CD4-positive, alpha-beta T cell treated with Interleukin-6 for 4 hours (primary cell): ENCODE data around the gene NMNAT2.

Experiments
- DNase-seq: peaks from one replicate; pipeline ENCODE4 v3.0.0-alpha.2; 2020; ENCODE audit warnings: mixed read lengths

Gene NMNAT2

GRCh38 chr1:183310753-183311479 is 107.3 kb downstream of the NMNAT2 start:
- DNase-seq, result no peak

- DNase-seq, result no peak
Measured at GRCh38 chr1:183308719-183309118, 109.5 kb downstream of the NMNAT2 start.

- DNase-seq, result no peak
Measured at GRCh38 chr1:183306317-183307042, 111.7 kb downstream of the NMNAT2 start.

- DNase-seq, result no peak
Measured at GRCh38 chr1:183304440-183305107, 113.6 kb downstream of the NMNAT2 start.

GRCh38 chr1:183303901-183304300 is 114.3 kb downstream of the NMNAT2 start:
- no peak for DNase-seq

GRCh38 chr1:183303323-183303645 is 114.9 kb downstream of the NMNAT2 start:
- DNase-seq, result no peak

GRCh38 chr1:183302452-183303322 is 115.5 kb downstream of the NMNAT2 start:
- DNase-seq, result no peak

GRCh38 chr1:183301239-183301638 is 116.9 kb downstream of the NMNAT2 start:
- no peak for DNase-seq

- DNase-seq, result no peak
Measured at GRCh38 chr1:183300828-183301227, 117.4 kb downstream of the NMNAT2 start.

GRCh38 chr1:183300395-183300794 is 117.8 kb downstream of the NMNAT2 start:
- DNase-seq, result no peak

GRCh38 chr1:183296782-183297181 is 121.4 kb downstream of the NMNAT2 start:
- DNase-seq, result no peak

- DNase-seq, result no peak
Measured at GRCh38 chr1:183295521-183295920, 122.7 kb downstream of the NMNAT2 start.

GRCh38 chr1:183293876-183294275 is 124.3 kb downstream of the NMNAT2 start:
- DNase-seq, result no peak

- no peak for DNase-seq
Measured at GRCh38 chr1:183293241-183293640, 124.9 kb downstream of the NMNAT2 start.

GRCh38 chr1:183291802-183292514 is 126.2 kb downstream of the NMNAT2 start:
- DNase-seq, result no peak

GRCh38 chr1:183291216-183291762 is 126.9 kb downstream of the NMNAT2 start:
- no peak for DNase-seq

- DNase-seq, result no peak
Measured at GRCh38 chr1:183290628-183291027, 127.6 kb downstream of the NMNAT2 start.

GRCh38 chr1:183289051-183289496 is 129.1 kb downstream of the NMNAT2 start:
- DNase-seq, result no peak

- DNase-seq, result no peak
Measured at GRCh38 chr1:183288583-183288982, 129.6 kb downstream of the NMNAT2 start.

- no peak for DNase-seq
Measured at GRCh38 chr1:183287191-183287675, 130.9 kb downstream of the NMNAT2 start.

- DNase-seq, result no peak
Measured at GRCh38 chr1:183285746-183286145, 132.4 kb downstream of the NMNAT2 start.

GRCh38 chr1:183285256-183285655 is 132.9 kb downstream of the NMNAT2 start:
- DNase-seq, result no peak
